Measurements from ENCODE around the gene GREB1L. TPM values are rescaled to one million over a fixed set of nuclear protein-coding genes. Genes with fewer than 3 reads are reported as not detected.

GREB1L gene
- total and polyA plus RNA-seq, 2 donors (not counting 1 experiment from before 2014, with no cell fraction given) = not detected

DNA sequence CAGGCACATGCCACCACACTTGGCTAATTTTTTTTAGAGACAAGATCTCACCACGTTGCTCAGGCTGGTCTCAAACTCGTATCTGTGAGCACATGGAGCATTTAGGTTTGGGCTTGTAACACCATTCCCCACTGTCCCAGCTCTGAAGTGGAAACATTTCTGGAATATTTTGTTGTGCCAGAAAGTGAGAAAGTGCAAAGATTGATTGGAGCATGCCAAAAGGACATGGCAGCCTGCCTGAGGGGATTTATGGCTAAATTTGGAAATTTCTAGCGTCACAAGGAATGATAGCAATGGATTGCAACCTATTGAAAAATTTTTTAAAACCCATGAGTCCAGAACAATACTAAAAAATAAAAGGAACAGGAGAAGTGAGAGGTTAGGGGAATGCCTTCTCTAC, 221.7 kb downstream of the GREB1L start:
- no peak overlapping the region for H3K27ac ChIP-seq (ENCODE audit: low read length in 2 of 2)
- DNase-seq (no peak), ATAC-seq (ENCODE audit: low read depth) (no peak)
- H3K4me2 ChIP-seq (replicated peaks; ENCODE audit: low read depth, low read length, poor library complexity, severe bottlenecking) = no peak overlapping the region
- Mint-ChIP-seq H3K4me3 (no peak overlapping the region), H3K27ac (no peak overlapping the region), H3K4me1 (no peaks in the 10 kb centered on the region), H3K9me3 (ENCODE audit: insufficient read depth) (no peaks in the 10 kb centered on the region), H3K27me3 (peaks cover 35% of the 10 kb centered on the region)
- no peaks in the 10 kb centered on the region for H3K9me3 ChIP-seq (ENCODE audit: control extremely low read depth in 1 of 3, control insufficient read depth in 2 of 3, insufficient read depth in 1 of 3, low read length in 2 of 3)
- H3K9ac ChIP-seq (ENCODE audit: low read length) = no peak overlapping the region
- intact Hi-C loops (cut with micrococcal nuclease) = no loop called here
- WGBS (ENCODE audit: insufficient coverage) = 70% methylated on average over 2 of the region's 3 CpGs
- H4K20me1 ChIP-seq (ENCODE audit: control insufficient read depth, insufficient read depth, low read length, poor library complexity, severe bottlenecking) = no peaks in the 10 kb centered on the region
- H3K36me3 ChIP-seq (replicated peaks in 1 of 2; ENCODE audit: control extremely low read depth in 1 of 2, control insufficient read depth in 1 of 2, extremely low read depth in 1 of 2, insufficient read depth in 2 of 2, low read length in 1 of 2) = no peaks in the 10 kb centered on the region
- H3K79me2 ChIP-seq (ENCODE audit: control insufficient read depth, insufficient read depth, low read length) = no peaks in the 10 kb centered on the region
- CTCF ChIA-PET = no interaction called here
- no peak overlapping the region for H3K4me3 ChIP-seq (ENCODE audit: control extremely low read depth in 1 of 5, extremely low read depth in 1 of 5, insufficient read depth in 1 of 5, low read depth in 2 of 5, low read length in 4 of 5)
- TF ChIP-seq, protein P1, sequence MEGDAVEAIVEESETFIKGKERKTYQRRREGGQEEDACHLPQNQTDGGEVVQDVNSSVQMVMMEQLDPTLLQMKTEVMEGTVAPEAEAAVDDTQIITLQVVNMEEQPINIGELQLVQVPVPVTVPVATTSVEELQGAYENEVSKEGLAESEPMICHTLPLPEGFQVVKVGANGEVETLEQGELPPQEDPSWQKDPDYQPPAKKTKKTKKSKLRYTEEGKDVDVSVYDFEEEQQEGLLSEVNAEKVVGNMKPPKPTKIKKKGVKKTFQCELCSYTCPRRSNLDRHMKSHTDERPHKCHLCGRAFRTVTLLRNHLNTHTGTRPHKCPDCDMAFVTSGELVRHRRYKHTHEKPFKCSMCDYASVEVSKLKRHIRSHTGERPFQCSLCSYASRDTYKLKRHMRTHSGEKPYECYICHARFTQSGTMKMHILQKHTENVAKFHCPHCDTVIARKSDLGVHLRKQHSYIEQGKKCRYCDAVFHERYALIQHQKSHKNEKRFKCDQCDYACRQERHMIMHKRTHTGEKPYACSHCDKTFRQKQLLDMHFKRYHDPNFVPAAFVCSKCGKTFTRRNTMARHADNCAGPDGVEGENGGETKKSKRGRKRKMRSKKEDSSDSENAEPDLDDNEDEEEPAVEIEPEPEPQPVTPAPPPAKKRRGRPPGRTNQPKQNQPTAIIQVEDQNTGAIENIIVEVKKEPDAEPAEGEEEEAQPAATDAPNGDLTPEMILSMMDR (IDR thresholded peaks at IDR 0.05) = no peak
- no peak for TF ChIP-seq EZH2 (IDR thresholded peaks at IDR 0.05; ENCODE audit: borderline replicate concordance, insufficient read depth, low read depth, low read length, poor library complexity, severe bottlenecking)
- no peaks in the 10 kb centered on the region for H3K27me3 ChIP-seq (replicated peaks in 1 of 4; ENCODE audit: control extremely low read depth in 1 of 4, control insufficient read depth in 3 of 4, insufficient read depth in 4 of 4, low read length in 3 of 4)
- POLR2A ChIA-PET = no interaction called here
- no peaks in the 10 kb centered on the region for H3K4me1 ChIP-seq (ENCODE audit: control insufficient read depth in 2 of 2, insufficient read depth in 2 of 2, low read length in 2 of 2)
- no peak overlapping the region for H2AFZ ChIP-seq (ENCODE audit: insufficient read depth, low read depth, low read length, poor library complexity, severe bottlenecking)

DNA sequence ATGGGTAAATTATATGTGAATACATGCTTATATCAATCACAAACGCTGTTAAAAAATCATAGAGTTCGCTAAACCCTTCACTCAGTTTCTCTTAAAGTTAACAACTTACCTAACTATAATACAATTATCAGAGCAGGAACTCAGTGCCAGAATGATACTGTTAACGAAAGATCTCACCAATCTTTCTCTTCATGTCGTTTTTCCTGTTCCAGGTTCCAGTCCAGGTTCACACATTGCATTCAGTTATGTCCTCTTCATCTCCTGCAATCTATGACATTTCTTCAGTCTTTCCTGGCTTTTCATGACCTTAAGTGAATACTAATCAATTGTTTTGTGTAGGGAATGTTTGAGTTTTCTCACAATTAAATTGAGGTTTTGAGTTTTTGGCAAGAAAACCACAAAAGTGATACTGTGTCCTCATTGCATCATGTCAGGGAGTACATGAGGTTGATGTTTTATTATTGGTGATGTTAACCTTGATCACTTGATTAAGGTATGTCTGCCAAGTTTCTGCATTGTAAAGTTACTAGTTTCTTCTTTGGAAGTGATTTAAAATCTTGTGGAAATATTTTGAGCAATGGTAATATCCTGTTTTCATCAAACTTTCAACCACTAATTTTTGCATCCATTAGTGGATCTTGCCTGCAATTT, 226.6 kb downstream of the GREB1L start:
- no peak for TF ChIP-seq EZH2 (IDR thresholded peaks at IDR 0.05; ENCODE audit: borderline replicate concordance, insufficient read depth, low read depth, low read length, poor library complexity, severe bottlenecking)
- no peak for ATAC-seq (ENCODE audit: low read depth)
- Histone ChIP-seq H2AFZ (ENCODE audit: insufficient read depth, low read depth, low read length, poor library complexity, severe bottlenecking) (no peak overlapping the region), H3K79me2 (ENCODE audit: control insufficient read depth, insufficient read depth, low read length) (no peaks in the 10 kb centered on the region), H3K4me3 (ENCODE audit: control extremely low read depth in 1 of 5, extremely low read depth in 1 of 5, insufficient read depth in 1 of 5, low read depth in 2 of 5, low read length in 4 of 5) (no peak overlapping the region), H3K4me2 (replicated peaks; ENCODE audit: low read depth, low read length, poor library complexity, severe bottlenecking) (no peak overlapping the region), H3K9me3 (ENCODE audit: control extremely low read depth in 1 of 3, control insufficient read depth in 2 of 3, insufficient read depth in 1 of 3, low read length in 2 of 3) (no peaks in the 10 kb centered on the region), H3K27ac (ENCODE audit: low read length in 2 of 2) (no peak overlapping the region), H3K36me3 (replicated peaks in 1 of 2; ENCODE audit: control extremely low read depth in 1 of 2, control insufficient read depth in 1 of 2, extremely low read depth in 1 of 2, insufficient read depth in 2 of 2, low read length in 1 of 2) (no peaks in the 10 kb centered on the region), H3K9ac (ENCODE audit: low read length) (no peak overlapping the region), H3K4me1 (ENCODE audit: control insufficient read depth in 2 of 2, insufficient read depth in 2 of 2, low read length in 2 of 2) (no peaks in the 10 kb centered on the region), H4K20me1 (ENCODE audit: control insufficient read depth, insufficient read depth, low read length, poor library complexity, severe bottlenecking) (no peaks in the 10 kb centered on the region), H3K27me3 (replicated peaks in 1 of 4; ENCODE audit: control extremely low read depth in 1 of 4, control insufficient read depth in 3 of 4, insufficient read depth in 4 of 4, low read length in 3 of 4) (no peaks in the 10 kb centered on the region)
- no peak overlapping the region for H3K4me3 Mint-ChIP-seq
- POLR2A ChIA-PET = no interaction called here
- DNase-seq = no peak
- peaks cover 21% of the 10 kb centered on the region for H3K27me3 Mint-ChIP-seq
- peaks cover 2% of the 10 kb centered on the region for H3K9me3 Mint-ChIP-seq (ENCODE audit: insufficient read depth)
- no peak overlapping the region for H3K27ac Mint-ChIP-seq
- H3K4me1 Mint-ChIP-seq = no peaks in the 10 kb centered on the region
- CTCF ChIA-PET = no interaction called here
- 98% methylated on average over 3 of the region's 4 CpGs for WGBS (ENCODE audit: insufficient coverage)
- intact Hi-C loops (cut with micrococcal nuclease) = no loop called here

Measured in B cell (primary cell).